Measurements from ENCODE around the gene PCDHGC3.

The PCDHGC3 gene

GRCh38 chr5:141525653-141526052 is 49.9 kb downstream of the PCDHGC3 start:
- WGBS = 90% methylated on average over 7 of the region's 7 CpGs

GRCh38 chr5:141527426-141527825 is 51.7 kb downstream of the PCDHGC3 start:
- Histone ChIP-seq H3K27ac (ENCODE audit: low read depth, low read length) (no peak overlapping the region), H3K9ac (ENCODE audit: low read depth, low read length) (no peak overlapping the region), H3K36me3 (ENCODE audit: insufficient read depth, low read length) (peaks cover 68% of the 10 kb centered on the region), H3K4me1 (ENCODE audit: insufficient read depth, low read length) (peaks cover 17% of the 10 kb centered on the region), H3K27me3 (ENCODE audit: insufficient read depth, low read length) (no peaks in the 10 kb centered on the region), H3K4me3 (ENCODE audit: low read length) (no peak overlapping the region), H3K9me3 (ENCODE audit: insufficient read depth, low read depth, low read length) (no peaks in the 10 kb centered on the region)
- 91% methylated on average over 1 of the region's 1 CpG for WGBS

More at GRCh38 chr5:141525653-141526052, 49.9 kb downstream of the PCDHGC3 start:
- Histone ChIP-seq H3K4me3 (ENCODE audit: low read length) (no peak overlapping the region), H3K27ac (ENCODE audit: low read depth, low read length) (no peak overlapping the region), H3K4me1 (ENCODE audit: insufficient read depth, low read length) (peaks cover 26% of the 10 kb centered on the region), H3K36me3 (ENCODE audit: insufficient read depth, low read length) (peaks cover 75% of the 10 kb centered on the region), H3K9ac (ENCODE audit: low read depth, low read length) (no peak overlapping the region), H3K27me3 (ENCODE audit: insufficient read depth, low read length) (no peaks in the 10 kb centered on the region), H3K9me3 (ENCODE audit: insufficient read depth, low read depth, low read length) (no peaks in the 10 kb centered on the region)
